Body of pancreas (tissue), 4 donors: Measurements from ENCODE around the gene TIMMDC1.

Experiments used
- CTCF ChIP-seq, 7 experiments: fragments of 450-650 bp in 4 of 7; fragments of 200-600 bp in 3 of 7; sonication (generic) in 3 of 7; IDR thresholded peaks; one replicate each; pipeline ENCODE4 v1.5.1; 2016 to 2019; ENCODE audit warnings: antibody characterized with exemption in 7 of 7
- POLR2A ChIP-seq, 3 donors: fragments of 450-650 bp; IDR thresholded peaks; one replicate each; pipeline ENCODE4 v1.6.1; 2016; ENCODE audit warnings: antibody characterized with exemption in 3 of 3, mild to moderate bottlenecking in 2 of 3

DNA sequence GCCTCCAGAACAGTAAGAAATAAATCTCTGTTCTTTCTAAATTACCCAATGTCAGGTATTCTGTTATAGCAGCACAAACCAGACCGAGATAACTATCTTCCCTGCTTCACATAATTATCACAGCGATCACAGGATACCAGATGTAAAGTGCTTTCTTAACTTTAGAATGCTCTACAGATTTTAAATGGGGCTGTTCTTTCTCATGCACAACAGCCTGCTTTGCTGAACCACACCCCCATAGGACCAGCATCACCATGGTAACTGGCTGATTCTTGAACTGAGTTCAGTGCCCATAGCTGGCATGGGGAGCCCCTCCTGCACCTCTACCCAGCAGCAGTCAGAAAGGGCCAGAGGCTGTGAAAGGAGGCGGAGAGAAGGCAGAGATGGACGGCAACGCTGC lies 53.3 kb downstream of the TIMMDC1 start:
- no peak for TF ChIP-seq CTCF (IDR thresholded peaks at IDR 0.05)
- no peak for TF ChIP-seq POLR2A (IDR thresholded peaks at IDR 0.05)
